ENCODE measurements around the gene MAP3K4.

- TF ChIP-seq CTCF (conservative IDR thresholded peaks at IDR 0.05) (no peak), ZFX (IDR thresholded peaks at IDR 0.05) (no peak)
Measured at GRCh38 chr6:161166176-161166575, 174.6 kb downstream of the MAP3K4 start.
